Gastroesophageal sphincter (tissue), 3 donors: Measurements from ENCODE around the gene RC3H2.

Source experiments
- EP300 ChIP-seq: sonication (generic); formaldehyde crosslinking; IDR thresholded peaks from one replicate; pipeline ENCODE4 v1.6.1; 2017; ENCODE audit warnings: antibody characterized with exemption, mild to moderate bottlenecking
- TF ChIP-seq, protein P1 (sequence below), 4 experiments: fragments of 200-600 bp in 2 of 4; fragments of 450-650 bp in 2 of 4; sonication (generic) in 1 of 4; IDR thresholded peaks; one replicate each; pipeline ENCODE4 v1.5.1; 2017 to 2019; ENCODE audit warnings: antibody characterized with exemption in 4 of 4, mild to moderate bottlenecking in 2 of 4, moderate library complexity in 2 of 4

DNA sequence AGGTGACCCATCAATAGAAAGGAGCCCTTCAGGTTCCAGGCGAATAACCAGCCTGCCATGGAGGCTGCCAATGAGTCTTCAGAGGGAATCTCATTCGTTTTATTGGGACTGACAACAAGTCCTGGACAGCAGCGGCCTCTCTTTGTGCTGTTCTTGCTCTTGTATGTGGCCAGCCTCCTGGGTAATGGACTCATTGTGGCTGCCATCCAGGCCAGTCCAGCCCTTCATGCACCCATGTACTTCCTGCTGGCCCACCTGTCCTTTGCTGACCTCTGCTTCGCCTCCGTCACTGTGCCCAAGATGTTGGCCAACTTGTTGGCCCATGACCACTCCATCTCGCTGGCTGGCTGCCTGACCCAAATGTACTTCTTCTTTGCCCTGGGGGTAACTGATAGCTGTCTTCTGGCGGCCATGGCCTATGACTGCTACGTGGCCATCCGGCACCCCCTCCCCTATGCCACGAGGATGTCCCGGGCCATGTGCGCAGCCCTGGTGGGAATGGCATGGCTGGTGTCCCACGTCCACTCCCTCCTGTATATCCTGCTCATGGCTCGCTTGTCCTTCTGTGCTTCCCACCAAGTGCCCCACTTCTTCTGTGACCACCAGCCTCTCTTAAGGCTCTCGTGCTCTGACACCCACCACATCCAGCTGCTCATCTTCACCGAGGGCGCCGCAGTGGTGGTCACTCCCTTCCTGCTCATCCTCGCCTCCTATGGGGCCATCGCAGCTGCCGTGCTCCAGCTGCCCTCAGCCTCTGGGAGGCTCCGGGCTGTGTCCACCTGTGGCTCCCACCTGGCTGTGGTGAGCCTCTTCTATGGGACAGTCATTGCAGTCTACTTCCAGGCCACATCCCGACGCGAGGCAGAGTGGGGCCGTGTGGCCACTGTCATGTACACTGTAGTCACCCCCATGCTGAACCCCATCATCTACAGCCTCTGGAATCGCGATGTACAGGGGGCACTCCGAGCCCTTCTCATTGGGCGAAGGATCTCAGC, 104.8 kb downstream of the RC3H2 start, which contains the start of gene OR1K1:
- TF ChIP-seq, protein P1, sequence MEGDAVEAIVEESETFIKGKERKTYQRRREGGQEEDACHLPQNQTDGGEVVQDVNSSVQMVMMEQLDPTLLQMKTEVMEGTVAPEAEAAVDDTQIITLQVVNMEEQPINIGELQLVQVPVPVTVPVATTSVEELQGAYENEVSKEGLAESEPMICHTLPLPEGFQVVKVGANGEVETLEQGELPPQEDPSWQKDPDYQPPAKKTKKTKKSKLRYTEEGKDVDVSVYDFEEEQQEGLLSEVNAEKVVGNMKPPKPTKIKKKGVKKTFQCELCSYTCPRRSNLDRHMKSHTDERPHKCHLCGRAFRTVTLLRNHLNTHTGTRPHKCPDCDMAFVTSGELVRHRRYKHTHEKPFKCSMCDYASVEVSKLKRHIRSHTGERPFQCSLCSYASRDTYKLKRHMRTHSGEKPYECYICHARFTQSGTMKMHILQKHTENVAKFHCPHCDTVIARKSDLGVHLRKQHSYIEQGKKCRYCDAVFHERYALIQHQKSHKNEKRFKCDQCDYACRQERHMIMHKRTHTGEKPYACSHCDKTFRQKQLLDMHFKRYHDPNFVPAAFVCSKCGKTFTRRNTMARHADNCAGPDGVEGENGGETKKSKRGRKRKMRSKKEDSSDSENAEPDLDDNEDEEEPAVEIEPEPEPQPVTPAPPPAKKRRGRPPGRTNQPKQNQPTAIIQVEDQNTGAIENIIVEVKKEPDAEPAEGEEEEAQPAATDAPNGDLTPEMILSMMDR (IDR thresholded peaks at IDR 0.05), result no peak
- no peak for TF ChIP-seq EP300
